ENCODE data around the gene SEC14L5.
A peak's percentile ranks its signal among the peaks of the same experiment; 100 is the strongest.

GRCh38 chr16:4936181-4936990 is 21.7 kb upstream of the SEC14L5 start:
- TF ChIP-seq POLR2A (IDR thresholded peaks at IDR 0.05) (no peak), CTCF (IDR thresholded peaks at IDR 0.05) (peak in 1 of 3 donors; percentile 27), EP300 (IDR thresholded peaks at IDR 0.05) (no peak)

Data from ovary (tissue), 3 donors.